Spleen (tissue), 11 donors: ENCODE data around the gene LRP1-AS. TPM values are rescaled to one million over a fixed set of nuclear protein-coding genes. Genes with fewer than 3 reads are reported as not detected.

Source experiments
- DNase-seq: peaks from one replicate; pipeline ENCODE4 v3.0.0-alpha.2; 2020
- H3K27ac ChIP-seq, 8 donors: fragments of 200-600 bp; sonication (generic) in 7 of 8; 1 replicate in 4 of 8; 2 replicates in 4 of 8; pipeline versions ENCODE4 v1.5.0 to v1.8.0; 2016 to 2021; ENCODE audit warnings: inconsistent platforms in 4 of 8, mild to moderate bottlenecking in 4 of 8, moderate library complexity in 1 of 8
- H3K27me3 ChIP-seq, 7 donors: fragments of 200-600 bp; sonication (generic) in 6 of 7; replicated peaks in 1 of 7; 1 replicate in 4 of 7; 2 replicates in 3 of 7; pipeline versions ENCODE4 v1.5.0 to v1.8.0; 2016 to 2021; ENCODE audit warnings: inconsistent platforms in 3 of 7, mild to moderate bottlenecking in 1 of 7
- H3K36me3 ChIP-seq, 6 donors: fragments of 200-600 bp; sonication (generic) in 5 of 6; 1 replicate in 4 of 6; 2 replicates in 2 of 6; pipeline versions ENCODE4 v1.5.0 to v1.8.0; 2016 to 2021; ENCODE audit warnings: inconsistent platforms in 2 of 6
- H3K4me1 ChIP-seq, 6 donors: fragments of 200-600 bp; sonication (generic) in 5 of 6; 1 replicate in 3 of 6; 2 replicates in 3 of 6; pipeline versions ENCODE4 v1.5.0 to v1.8.0; 2016 to 2021; ENCODE audit warnings: inconsistent platforms in 3 of 6
- H3K4me3 ChIP-seq, 8 donors: fragments of 200-600 bp; sonication (generic) in 7 of 8; 1 replicate in 4 of 8; 2 replicates in 4 of 8; pipeline versions ENCODE4 v1.5.0 to v1.8.0; 2016 to 2021; ENCODE audit warnings: inconsistent platforms in 4 of 8, mild to moderate bottlenecking in 4 of 8, moderate library complexity in 2 of 8
- H3K9me3 ChIP-seq, 8 donors: fragments of 200-600 bp; sonication (generic) in 7 of 8; 1 replicate in 4 of 8; 2 replicates in 4 of 8; pipeline versions ENCODE4 v1.5.0 to v1.8.0; 2016 to 2021; ENCODE audit warnings: inconsistent platforms in 4 of 8
- CTCF ChIP-seq, 11 experiments: fragments of 200-600 bp in 7 of 11; fragments of 450-650 bp in 4 of 11; sonication (generic) in 4 of 11; IDR thresholded peaks in 8 of 11; conservative IDR thresholded peaks in 3 of 11; 1 replicate in 7 of 11; 2 replicates in 4 of 11; pipeline versions ENCODE4 v1.4.0 to v1.8.0; 2016 to 2021; ENCODE audit warnings: antibody characterized with exemption in 11 of 11, inconsistent platforms in 4 of 11, mild to moderate bottlenecking in 1 of 11
- POLR2A ChIP-seq, 3 donors: fragments of 450-650 bp; IDR thresholded peaks; one replicate each; pipeline ENCODE4 v1.5.1; 2017; ENCODE audit warnings: antibody characterized with exemption in 3 of 3, mild to moderate bottlenecking in 1 of 3
- POLR2AphosphoS5 ChIP-seq, 3 donors: sonication (generic); formaldehyde crosslinking; IDR thresholded peaks; one replicate each; pipeline ENCODE4 v1.5.1; 2017; ENCODE audit warnings: antibody characterized with exemption in 3 of 3
- WGBS, 5 donors: extraction: QIAGEN DNeasy Blood & Tissue Kit in 3 of 5; methylation state at CpG; one replicate each; pipeline versions ENCODE4 v1.1.5 to v1.1.7; 2013 to 2018; 5-methylcytosine and 5-hydroxymethylcytosine counted together
- intact Hi-C: fragments of 100-400 bp; cut with DNase I; formaldehyde crosslinking; loops from one replicate; pipeline ENCODE4 v1.15.0; 2023; ENCODE audit warnings: low total_unique reads
- polyA plus RNA-seq, 3 donors: library from polyadenylated mRNA; stranded (reverse); fragments of 200-250 nt; gene quantifications; one replicate each; pipeline ENCODE4 v1.2.1, GENCODE V29; 2013
- total RNA-seq, 7 donors: library from RNA; depleted of rRNA in 3 of 7; stranded (reverse); fragments of >200 nt in 3 of 7; fragmentation: NEBNext Ultra II Directional in 4 of 7; extraction: Animal tissue kit (Norgen Biotek cat#: 25700) in 4 of 7; gene quantifications; one replicate each; pipeline versions ENCODE4 v1.1.0 to v1.2.1, GENCODE V29; 2016 to 2021
- donor health status: healthy with polysubstance abuse.
- donor health status: DM: no; HTN: no; CAD: no; lungs with moderate emphysema.
- donor health status: DM: no; HTN: no; CAD: no.
- donor health status: Bipolar disorder and iron deficiency.
- donor health status: healthy.
- donor health status: DM: no; HTN: no; CAD: no.
- donor health status: DM: yes; HTN: yes; CAD: no.

The LRP1-AS gene
- total and polyA plus RNA-seq, 10 donors = not detected

GRCh38 chr12:57109207-57110103, 38.0 kb downstream of the LRP1-AS start:
- intact Hi-C loops = no loop called here
- TF ChIP-seq POLR2A (IDR thresholded peaks at IDR 0.05) = no peak
- no peak for TF ChIP-seq POLR2AphosphoS5 (IDR thresholded peaks at IDR 0.05)
- no peak for TF ChIP-seq CTCF (IDR thresholded peaks at IDR 0.05 in 8 of 11, conservative IDR thresholded peaks at IDR 0.05 in 3 of 11)

GRCh38 chr12:57107456-57108155, 39.8 kb downstream of the LRP1-AS start:
- Histone ChIP-seq H3K27ac (peak overlapping the region in 2 of 8 donors; percentile 35 to 97), H3K27me3 (no peaks in the 10 kb centered on the region), H3K9me3 (no peaks in the 10 kb centered on the region), H3K4me1 (peaks cover 16 to 92% (median 33%) of the 10 kb centered on the region in 6 donors), H3K36me3 (peaks cover 0 to 70% (median 55%) of the 10 kb centered on the region in 6 donors), H3K4me3 (no peak overlapping the region)
- WGBS, 5 donors = 73 to 89% (median 84%) methylated on average over 7 of the region's 7 CpGs
- DNase-seq = no peak
- intact Hi-C loops = no loop called here
- TF ChIP-seq CTCF (IDR thresholded peaks at IDR 0.05 in 8 of 11, conservative IDR thresholded peaks at IDR 0.05 in 3 of 11) (no peak), POLR2AphosphoS5 (IDR thresholded peaks at IDR 0.05) (peak in 1 of 3 donors; percentile 19)

More at GRCh38 chr12:57109207-57110103, 38.0 kb downstream of the LRP1-AS start:
- Histone ChIP-seq H3K9me3 (no peaks in the 10 kb centered on the region), H3K27me3 (no peaks in the 10 kb centered on the region), H3K4me1 (peaks cover 16 to 76% (median 33%) of the 10 kb centered on the region in 6 donors), H3K27ac (peak overlapping the region; percentile 94 to 99 (median 98)), H3K4me3 (peak overlapping the region; percentile 61 to 91 (median 83)), H3K36me3 (peaks cover 0 to 51% (median 43%) of the 10 kb centered on the region in 6 donors)
- DNase-seq = no peak
- 49 to 62% (median 54%) methylated on average over 6 to 7 of the region's 7 CpGs for WGBS, 5 donors

- no peaks in the 10 kb centered on the region for H3K9me3 ChIP-seq
- H3K27ac ChIP-seq = no peak overlapping the region
- WGBS, 5 donors = 85 to 92% (median 90%) methylated on average over 9 of the region's 9 CpGs
- no peaks in the 10 kb centered on the region for H3K27me3 ChIP-seq
- no peak for DNase-seq
- no peak overlapping the region for H3K4me3 ChIP-seq
- intact Hi-C loops = no loop called here
- H3K4me1 ChIP-seq = peaks cover 13 to 93% (median 34%) of the 10 kb centered on the region in 6 donors
- TF ChIP-seq POLR2AphosphoS5 (IDR thresholded peaks at IDR 0.05) (peak in 2 of 3 donors; percentile 27 to 51), CTCF (IDR thresholded peaks at IDR 0.05 in 8 of 11, conservative IDR thresholded peaks at IDR 0.05 in 3 of 11) (no peak)
- peaks cover 0 to 84% (median 64%) of the 10 kb centered on the region in 6 donors for H3K36me3 ChIP-seq
Observed at GRCh38 chr12:57106021-57106708, 41.3 kb downstream of the LRP1-AS start.
